Left kidney (tissue), 2 donors: Measurements from ENCODE around the gene PSD4. TPM values are rescaled to one million over a fixed set of nuclear protein-coding genes. Genes with fewer than 3 reads are reported as not detected.

Experiments
- DNase-seq: peaks from one replicate; pipeline ENCODE4 v3.0.0-alpha.2; 2013
- polyA plus RNA-seq: library from polyadenylated mRNA; unstranded; fragments of 120-200 nt; gene quantifications from one replicate; pipeline ENCODE4 v1.2.1, GENCODE V29; 2013; ENCODE audit not compliant: insufficient read length

PSD4 gene
- polyA plus RNA-seq, 1 donor = 10.0 TPM

GRCh38 chr2:113138428-113139322 lies 35.1 kb upstream of the PSD4 start:
- peak; percentile 83 for DNase-seq

DNA sequence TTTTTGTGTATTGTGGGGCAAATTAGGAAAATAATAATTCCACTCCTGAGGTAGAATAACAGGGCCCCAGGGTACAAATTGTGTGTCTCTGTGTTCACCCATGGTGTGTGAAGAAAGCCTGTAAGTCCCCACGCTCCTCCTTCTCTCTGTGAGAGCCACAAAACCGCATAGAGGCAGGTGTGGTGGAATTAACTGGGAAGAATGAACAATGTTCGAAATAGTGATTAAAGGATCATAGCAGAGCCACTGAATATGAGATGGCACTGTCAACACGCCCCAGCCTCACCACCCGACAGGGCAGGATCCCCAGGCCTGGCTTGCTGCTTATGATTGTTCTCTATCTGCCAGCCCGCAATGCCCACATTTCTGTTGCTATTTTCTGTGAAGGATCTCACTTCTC lies 32.3 kb upstream of the PSD4 start:
- DNase-seq = no peak

DNA sequence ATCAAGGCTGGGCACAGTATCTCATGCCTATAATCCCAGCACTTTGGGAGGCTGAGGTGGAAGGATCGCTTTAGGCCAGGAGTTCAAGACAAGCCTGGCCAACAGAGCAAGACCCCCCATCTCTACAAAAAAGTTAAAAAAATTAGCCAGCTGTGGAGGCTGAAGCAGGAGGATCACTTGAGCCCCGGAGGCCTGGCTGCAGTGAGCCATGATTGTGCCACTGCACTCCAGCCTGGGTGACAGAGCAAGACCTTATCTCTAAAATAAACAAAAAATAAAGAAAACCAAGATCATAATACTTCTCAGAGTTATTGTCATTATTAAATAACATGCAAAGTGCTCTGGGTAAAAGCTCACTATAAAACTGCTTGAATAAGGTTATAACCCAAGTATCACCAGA lies 31.5 kb upstream of the PSD4 start:
- DNase-seq = no peak

GRCh38 chr2:113144259-113144658 lies 29.5 kb upstream of the PSD4 start:
- DNase-seq = no peak

DNA sequence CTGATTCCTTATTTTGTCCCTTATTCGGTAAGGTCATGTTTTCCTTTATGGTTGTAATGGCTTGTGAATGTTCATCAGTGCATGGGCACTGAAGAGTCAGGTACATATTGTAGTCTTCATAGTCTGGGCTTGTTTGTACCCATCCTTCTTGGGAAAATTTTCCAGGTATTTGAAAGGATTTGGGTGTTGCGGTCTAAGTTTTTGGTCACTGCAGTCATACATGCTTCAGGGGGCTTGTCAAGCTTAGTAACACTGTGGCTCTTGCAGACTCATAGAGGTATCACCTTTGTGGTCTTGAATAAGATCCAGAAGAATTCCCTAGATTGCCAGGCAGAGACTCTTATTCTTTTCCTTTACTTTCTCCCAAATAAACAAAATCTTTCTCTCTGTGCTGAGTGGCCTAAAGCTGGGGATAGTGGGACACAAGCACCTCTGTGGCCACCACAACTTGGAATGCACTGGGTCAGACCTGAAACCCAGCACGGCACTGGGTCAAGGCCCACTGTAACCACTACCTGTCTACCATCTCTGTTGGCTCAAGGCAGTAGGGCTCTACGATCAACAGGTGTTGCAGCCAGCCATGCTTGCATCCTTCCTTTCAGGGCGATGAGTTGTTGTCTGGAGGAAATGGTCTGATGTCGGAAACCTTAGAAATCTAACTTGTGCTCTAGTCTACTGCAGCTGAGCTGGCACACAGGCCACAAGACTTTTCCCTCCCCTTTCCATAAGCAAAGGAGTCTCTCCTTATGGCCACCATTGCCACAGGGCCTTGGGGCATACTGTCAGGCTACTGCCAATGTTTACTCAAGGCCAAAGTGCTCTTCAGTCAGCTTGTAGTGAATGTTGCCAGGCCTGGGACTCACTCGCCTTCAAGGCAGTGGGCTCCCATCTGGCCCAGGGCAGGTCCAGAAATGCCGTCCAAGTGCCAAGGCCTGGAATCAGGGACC lies 24.9 kb upstream of the PSD4 start:
- DNase-seq = no peak

GRCh38 chr2:113149553-113150257 lies 24.1 kb upstream of the PSD4 start:
- DNase-seq = no peak

DNA sequence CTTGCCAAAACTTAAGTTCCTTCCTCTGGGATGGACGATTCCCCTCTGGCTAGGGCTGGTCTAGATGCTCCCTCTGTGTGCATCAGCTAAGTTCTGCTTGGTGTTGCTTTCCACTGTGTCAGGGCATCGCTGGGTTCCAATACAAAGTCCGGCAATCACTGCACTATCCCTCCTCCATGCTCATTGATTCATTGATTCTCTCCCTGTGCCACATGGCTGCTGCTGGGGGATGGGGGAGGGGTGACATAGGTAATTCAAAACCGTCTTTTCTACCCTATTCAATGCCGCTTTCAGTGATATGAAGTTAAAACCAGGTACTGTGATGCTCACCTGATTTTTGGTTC lies 23.5 kb upstream of the PSD4 start:
- no peak for DNase-seq

- DNase-seq = no peak
Measured at GRCh38 chr2:113155331-113155730, 18.4 kb upstream of the PSD4 start.

- DNase-seq = no peak
Measured at GRCh38 chr2:113156278-113157117, 17.3 kb upstream of the PSD4 start.

- no peak for DNase-seq
Measured at GRCh38 chr2:113157118-113157896, 16.5 kb upstream of the PSD4 start.

DNA sequence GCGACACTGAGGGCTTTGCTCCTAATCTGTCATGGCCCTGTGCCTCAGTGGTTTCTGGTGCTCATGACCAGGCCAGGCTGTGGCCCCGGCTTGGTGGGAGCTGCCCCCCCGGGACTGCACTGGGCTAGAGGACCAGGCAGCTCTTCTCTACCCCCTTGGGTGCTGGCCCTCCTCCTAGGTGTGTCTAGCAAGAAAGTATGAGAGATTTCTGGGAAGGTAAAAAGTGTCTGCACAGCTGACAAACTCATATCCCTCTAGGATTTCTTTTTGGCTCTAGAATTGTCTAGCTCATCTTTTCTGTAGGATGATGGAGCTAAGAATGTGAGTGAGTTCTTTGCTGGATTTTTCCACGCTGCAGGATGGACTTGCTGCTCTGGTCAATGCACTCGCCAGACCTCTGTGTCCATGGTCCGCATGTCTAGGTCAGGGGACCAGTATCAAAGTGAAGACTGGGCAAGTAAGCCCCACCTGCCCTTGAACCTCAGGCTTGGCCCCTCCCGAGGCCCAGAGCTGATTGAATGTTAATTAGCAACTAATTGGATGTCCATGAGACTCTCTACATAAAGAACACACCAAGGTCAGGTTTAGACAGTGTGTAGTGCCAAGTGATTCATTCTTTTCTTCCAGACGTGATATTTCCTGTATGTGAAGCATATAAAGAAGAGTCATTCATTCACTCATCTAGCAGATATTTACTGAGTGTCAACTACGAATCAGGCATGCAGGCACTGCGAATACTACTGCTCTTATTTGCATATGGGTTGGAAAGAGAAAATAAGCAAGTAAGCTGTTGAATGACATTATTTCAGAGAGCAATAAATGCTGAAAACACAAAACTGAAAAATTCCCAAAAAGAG lies 15.6 kb upstream of the PSD4 start:
- no peak for DNase-seq

DNA sequence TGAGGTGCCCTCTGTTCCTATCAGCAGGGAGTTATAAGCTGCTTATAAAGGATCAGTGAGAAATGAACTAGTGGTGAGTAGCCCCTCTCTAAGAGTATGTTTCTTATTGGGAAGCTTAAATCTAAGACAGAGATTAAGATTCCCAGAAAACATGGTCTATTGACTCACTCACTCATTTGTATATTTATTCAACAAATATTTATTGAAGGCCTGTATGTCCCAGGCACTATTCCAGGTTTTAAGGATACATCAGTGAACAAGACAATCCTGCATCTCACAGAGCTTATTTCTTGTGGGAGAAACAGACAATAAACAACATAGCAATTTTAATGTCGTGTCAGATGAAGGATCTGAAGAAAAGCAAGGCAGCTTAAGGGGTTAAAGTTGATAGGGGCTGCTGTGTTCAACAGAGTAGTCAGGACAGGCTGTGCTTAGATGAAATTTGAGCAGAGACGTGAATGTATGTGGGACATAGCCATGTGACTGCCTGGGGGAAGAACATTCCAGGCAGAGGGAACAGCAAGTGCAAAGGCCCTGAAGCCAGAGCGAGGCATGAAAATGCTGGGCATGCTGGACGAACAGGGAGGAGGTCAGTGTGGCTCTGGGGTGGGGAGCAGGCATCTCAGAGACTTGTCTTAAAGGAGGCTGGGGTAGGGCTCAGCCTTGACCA lies 14.8 kb upstream of the PSD4 start:
- no peak for DNase-seq

DNA sequence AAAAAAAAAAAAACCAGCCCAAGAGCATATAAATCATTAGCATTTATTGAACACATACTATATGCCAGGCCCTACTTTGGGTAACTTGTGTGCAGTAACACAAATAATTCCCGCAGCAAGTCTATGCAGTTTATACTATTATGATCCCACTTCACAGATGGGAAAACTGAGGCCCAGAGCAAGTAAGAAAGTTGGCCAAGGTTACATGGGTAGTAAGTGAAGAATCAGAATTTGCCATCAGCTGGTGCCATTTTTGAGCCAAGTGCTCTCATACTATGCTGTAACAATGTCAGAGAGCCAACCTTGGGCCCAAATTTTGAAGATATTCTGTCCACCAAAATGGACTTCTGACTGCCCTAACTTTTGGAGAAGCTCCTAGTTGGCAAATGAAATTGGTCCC lies 13.5 kb upstream of the PSD4 start:
- DNase-seq = no peak

DNA sequence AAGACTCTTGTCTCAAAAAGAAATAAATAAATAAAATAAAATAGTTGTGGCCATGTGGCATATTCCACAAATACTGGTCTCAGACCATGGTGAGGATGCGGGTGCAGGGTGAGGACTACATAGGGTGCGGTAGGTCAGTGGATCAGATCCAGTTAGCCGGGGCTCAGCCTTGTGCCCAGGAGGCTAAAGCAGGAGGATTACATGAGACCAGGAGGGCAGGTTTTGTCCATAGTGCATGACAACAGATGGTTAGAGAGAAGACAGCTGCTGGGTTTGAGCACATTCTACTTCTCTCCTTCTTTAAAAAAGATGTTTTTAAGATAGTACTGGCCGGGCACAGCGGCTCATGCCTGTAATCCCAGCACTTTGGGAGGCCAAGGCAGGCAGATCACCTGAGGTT lies 12.8 kb upstream of the PSD4 start:
- no peak for DNase-seq

DNA sequence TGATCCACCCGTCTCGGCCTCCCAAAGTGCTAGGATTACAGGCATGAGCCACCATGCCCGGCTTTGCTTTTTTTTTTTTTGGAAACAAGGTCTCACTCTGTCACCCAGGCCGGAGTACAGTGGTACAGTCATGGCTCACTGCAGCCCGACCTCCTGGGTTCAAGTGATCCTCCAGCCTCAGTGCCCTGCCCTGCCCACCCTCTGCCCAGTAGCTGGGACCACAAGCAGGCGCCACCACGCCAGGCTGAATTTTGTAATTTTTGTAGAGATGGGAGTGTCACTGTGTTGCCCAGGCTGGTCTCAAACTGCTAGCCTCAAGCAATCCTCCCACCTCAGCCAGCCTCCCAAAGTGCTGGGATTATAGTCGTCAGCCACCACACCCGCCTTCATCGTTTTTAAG lies 11.6 kb upstream of the PSD4 start:
- no peak for DNase-seq

DNA sequence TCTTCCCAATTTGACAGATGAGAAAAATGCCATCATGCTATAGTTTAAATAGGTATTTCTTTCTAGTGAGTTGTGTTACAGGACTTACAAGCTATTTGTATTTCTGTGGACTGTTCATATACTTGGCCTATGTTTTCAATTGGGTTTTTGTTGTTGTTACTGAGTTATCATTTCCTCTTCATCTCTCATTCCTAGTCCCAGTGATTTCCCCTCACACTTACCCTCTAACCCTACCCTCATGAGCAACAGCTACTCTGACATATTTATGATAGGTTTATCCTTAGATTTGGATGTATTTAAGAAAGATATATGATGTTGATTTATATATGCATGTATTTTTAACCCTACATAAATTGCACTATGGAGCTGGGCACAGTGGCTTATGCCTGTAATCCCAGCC lies 10.9 kb upstream of the PSD4 start:
- DNase-seq = no peak

DNA sequence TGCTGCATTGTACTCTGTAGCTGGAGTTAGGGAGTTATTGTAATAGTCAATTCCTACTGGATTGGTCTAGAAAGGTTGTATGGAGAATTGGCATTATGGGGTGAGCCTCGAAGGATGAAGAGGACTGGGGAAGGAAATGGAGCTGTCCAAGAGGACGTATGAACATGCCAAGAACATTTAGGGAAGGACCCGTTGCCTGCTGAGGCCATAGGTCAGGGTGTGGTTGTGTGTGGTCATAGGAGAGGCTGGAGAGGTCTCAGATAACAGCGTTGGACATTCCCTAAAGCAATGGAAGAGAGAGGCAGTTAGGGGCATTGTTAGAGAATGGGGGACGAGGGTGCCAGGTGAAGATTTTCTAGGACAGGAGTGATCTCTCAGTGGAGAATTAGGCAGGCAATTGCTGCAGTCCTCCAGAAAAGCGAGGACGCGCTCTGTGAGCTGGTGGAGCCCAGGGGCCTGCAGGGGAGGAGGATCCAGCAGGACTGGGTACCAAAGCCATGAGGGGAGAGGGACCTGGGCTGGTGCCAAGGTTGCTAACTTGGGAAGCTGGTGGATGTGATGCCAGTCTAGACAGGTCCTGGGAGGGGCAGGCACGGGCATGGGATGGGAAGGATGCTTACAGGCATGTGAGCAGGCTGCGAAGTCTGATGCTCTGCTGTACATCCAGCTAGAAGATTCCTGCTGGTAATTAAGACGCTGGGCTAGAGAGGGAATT lies 9.4 kb upstream of the PSD4 start:
- DNase-seq = no peak

- DNase-seq = no peak
Measured at GRCh38 chr2:113164930-113165585, 8.7 kb upstream of the PSD4 start.
